Putamen (tissue), 1 donor: ENCODE data around the gene FAM171A2.
"Not testable (repeated sequence)": the region's sequence is repeated elsewhere in the genome, so short reads cannot be mapped to it uniquely, and the experiment has no call there.

Source experiments
- DNase-seq: peaks from one replicate; pipeline ENCODE4 v3.0.0-alpha.2; 2016; ENCODE audit warnings: low spot score

The FAM171A2 gene

DNA sequence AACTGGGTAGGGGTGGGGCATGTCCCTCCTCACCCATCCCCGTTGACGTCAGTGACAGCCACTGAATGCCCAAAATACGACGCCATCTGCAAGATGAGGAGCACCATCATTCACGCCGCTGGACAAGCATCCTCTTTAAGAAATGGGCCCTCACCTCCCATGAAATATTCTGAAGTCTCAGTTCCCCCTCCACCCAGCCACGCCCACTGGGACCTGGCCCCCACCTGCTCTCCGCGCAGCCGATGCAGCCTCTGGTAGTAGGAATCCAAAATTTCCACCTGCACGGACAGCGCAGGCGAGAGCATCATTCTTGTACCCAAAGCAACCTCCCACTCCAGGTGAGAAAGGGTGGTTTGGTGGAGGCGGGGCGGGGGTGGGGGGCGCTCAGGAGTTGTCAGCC is 20.2 kb upstream of the FAM171A2 start:
- DNase-seq: no peak

DNA sequence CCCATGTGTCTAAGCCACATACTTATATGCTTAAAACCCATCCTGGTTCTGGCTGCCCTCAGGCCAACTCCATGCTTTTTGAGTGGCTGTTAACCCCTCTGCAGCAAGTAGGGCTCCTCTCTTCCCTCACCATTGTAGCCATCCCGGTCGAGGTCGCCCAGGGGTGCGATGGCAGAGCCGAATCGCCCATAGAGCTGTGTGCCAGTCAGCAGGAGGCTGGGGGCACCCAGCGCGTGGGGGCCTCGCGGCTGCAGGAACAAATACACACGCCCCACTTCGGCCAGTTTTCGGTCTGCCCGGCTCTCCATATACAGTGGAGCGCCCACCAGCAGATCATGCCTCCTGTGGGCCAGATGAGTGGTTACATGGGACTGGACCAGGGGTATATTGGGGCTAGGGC is 19.7 kb upstream of the FAM171A2 start:
- no peak for DNase-seq

DNA sequence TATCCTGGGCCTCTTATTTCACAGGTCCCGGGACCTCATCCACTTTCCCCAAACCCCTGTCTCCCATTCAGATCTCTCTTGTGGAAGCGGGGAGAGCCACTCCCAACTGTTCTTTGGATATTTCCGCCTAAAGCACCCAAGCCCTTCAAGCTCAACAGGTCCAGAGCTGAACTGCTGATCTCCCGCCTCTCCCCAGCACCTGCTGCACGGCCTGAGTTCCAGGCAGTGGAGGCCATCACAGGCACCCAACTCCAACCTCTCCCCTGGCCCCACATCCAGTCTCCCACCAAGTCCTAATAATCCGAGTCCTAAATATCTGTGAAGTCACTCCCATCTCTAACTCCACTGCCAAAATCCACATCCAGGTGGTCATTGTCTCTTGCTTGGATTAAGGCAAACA is 19.3 kb upstream of the FAM171A2 start:
- DNase-seq: no peak

DNA sequence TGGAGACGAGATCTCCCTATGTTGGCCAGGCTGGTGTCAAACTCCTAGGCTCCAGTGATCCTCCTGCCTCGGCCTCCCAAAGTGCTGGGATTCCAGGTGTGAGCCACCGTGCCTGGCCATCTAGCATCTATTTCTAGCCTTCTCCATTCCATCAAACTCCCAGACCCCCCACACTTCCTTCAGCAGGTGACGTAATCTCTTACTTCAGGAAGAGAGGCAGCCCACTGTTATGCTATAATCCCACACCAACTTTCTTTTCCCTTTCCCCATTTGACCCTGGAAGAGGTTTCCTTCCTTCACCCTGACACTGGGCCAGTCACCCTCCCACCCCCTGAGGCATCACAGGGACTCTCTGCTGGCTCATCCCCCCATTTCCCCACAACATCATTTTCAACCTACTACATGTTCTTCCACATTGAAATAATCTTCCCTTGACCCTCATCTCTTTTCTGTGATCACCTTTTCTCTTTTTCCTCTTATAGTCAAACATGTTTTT is 18.2 kb upstream of the FAM171A2 start:
- no peak for DNase-seq

DNA sequence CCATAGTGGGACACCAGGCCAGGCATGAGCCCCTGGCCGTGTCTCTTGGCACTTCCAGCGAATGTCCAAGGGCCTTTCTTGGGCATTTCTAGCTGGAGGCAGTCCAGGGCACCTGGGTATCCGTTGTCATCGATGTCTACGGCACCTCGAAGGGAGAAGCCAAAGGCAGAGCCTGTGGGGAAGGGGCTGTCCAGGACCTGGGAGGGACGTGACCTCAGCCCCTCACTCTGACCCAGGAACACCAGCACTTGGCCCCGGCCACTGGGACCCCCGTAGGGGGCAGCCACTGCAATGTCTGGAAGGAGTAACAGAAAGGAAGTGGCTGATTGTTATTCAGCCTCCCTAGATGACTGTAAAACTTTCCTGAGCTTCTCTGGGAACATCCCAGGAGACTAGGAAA is 17.1 kb upstream of the FAM171A2 start:
- no peak for DNase-seq

DNA sequence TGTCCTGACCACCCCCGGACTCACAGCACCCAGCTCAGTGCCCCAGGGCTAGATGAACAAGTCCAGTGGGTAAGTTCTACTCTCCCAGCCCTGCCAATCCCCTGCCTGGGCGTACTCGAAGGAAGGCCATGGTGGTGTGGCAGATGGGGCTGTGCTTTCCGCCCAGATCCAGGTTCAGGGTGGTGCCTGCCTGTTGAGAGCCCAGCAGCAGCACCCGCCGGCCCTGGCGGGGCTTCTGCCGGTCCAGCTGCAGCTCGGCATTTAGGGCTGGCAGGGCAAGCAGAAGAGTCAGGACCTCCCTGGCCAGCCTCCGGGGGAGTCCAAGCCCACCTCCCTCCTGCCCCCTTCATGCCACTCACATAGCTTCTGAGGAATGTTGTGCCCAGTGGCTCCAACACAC is 16.2 kb upstream of the FAM171A2 start:
- DNase-seq: no peak

DNA sequence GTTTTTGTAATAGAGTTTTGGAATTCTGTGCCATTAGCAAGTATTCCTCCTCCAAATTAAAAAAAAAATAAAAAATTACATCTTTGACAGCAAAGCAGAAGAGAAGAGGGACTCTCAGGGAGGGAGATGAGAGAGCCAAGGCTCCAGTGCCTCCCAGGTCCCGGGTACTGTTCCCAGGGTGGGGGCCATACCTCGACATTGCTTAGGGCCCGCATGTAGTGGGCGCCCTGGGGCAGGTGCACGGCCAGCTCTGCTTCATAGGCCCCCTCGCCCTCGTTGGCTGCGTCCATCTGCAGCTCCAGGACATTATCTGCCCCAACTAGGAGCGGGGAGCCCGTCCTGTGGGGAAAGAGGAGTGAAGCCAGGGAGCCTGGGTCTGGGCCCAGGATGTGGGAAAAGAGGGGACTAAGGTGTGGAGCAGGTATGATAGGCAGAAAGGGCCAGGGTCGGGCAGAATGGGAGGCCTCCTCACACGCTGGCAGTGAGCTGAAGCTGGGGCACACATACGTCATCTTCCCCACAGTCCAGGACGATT is 14.6 kb upstream of the FAM171A2 start:
- no peak for DNase-seq

DNA sequence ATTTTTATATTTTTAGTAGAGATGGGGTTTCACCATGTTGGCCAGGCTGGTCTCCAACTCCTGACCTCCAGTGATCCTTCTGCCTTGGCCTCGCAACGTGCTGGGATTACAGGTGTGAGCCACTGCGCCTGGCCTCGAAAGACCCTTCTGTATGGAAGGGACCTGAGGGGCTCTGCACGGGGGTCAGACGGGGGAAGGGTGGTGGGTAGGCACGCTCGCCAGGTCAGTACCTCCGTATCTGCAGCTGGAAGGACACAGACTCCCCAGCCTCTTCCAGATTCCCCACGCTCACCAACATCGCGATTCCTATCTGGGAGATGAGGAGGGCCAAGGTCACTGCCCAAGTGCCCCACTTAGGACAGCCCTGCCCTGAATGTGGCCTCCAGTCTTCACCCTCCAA is 13.1 kb upstream of the FAM171A2 start:
- no peak for DNase-seq

DNA sequence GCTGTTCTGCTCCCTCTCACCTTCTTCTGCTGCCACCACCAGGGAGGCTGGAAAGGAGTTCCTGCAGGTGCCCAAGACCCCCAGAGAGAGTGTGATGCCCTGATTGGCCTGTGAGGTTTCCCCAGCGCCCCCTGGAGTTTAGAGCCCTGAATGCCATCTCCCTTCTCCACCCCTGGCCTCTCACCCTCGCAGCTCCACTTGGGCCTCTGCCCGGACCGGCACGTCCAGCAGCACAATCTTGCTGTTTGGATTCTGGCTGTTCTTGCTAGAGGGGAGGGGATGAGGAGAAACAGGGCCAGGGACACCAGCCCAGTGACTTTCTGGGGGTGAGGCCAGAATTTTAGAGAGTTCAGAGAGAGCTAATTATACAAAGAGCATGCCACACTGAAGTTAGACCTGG is 12.5 kb upstream of the FAM171A2 start:
- no peak for DNase-seq

DNA sequence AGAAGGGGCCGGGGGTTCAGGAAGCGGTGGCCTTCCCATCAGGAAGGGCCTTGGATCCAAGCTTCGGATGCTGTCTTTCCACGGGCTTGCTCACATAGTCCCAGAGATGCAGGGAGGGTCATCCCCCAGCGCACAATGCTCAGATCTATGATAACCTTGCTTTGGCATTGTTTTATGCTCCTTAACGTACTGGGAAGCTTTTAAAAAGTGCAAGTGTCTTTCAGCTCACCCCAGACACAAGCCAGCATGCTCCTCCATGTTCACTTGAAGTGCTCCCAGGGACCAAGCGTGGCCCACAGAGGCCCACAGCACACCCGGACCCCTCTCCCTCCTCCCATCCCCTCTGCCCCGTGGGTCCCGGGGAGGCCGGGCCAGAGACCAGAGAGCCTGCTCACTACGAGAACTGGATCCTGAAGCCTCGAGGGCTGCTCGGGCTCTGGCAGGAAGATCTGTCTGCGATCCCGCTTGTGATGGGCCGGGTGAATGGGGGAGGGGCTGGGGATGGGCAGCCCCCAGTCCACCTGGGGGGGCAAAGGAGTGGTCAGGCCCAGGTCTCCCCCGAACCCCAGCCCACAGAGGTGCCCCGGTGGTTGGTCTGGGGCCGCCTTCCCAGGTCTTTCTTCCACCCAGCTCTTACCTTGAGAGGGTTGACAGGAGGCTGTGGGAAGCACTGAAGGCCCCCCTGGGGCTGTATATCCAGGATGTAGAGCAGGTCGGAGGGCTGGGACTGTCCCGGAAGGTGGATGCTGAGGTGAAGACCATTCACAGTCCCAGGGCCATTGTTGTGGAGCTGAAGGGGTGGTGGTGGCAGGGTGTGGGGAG is 11.8 kb upstream of the FAM171A2 start:
- no peak for DNase-seq

DNA sequence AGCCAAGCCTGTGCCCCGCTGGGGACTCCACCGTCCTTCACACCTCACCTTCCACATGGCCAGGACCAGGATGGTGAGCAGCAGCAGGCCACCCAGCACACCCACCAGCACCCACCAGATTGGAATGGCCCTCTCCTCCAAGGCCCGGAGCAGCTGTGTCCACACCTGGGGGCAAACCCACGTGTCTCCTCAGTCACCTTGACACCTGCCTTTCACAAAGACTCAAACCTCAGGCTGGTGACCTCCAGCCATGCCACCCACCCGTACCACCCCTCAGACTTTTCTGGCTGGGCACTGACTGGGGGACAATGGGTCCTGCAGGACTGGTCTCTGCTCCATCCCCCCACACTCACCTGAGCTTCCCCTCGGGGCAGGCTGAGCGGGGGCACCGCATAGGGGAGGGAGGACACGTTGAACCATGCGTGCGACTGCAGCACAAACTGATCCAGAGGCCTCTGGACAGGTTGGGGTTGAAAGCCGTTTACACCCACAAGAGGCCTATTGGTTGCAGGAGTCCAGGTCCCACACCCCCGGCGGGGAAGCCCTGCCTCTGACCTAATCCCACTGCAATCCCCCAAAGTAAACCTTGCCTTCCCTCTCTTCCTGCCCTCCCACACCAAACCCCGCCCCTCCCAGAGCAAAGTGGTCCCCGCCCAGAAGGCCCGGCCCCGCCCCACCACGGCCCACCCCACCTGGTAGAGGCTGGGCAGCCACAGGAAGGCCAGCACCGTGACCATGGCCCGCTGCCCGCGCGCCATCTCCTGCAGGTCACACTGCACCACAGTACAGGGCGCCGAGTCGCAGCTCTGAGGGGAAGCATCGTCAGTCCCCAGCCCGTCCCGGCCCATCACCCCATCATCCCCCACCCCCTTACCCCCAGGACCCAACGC is 10.9 kb upstream of the FAM171A2 start:
- DNase-seq: no peak

DNA sequence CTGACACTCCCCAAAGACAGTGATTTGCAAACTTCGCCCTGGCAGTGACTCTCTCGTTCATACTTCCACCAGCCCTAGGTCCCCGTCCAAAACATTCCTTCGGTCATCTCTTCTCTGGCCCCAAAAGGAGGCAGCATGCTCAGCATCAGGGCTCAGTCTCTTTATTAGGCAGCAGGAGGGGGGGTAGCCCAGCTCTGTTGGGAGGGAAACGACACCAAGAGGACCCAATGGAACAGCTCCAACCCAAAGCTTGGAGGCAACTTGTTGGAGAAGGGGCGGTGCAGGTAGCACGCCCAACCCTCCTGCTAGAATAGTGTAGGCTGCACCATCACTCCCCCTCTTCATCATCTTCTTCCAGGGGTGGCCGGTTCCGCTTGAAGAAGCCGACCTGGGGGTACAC is 8.4 kb upstream of the FAM171A2 start:
- no peak for DNase-seq

DNA sequence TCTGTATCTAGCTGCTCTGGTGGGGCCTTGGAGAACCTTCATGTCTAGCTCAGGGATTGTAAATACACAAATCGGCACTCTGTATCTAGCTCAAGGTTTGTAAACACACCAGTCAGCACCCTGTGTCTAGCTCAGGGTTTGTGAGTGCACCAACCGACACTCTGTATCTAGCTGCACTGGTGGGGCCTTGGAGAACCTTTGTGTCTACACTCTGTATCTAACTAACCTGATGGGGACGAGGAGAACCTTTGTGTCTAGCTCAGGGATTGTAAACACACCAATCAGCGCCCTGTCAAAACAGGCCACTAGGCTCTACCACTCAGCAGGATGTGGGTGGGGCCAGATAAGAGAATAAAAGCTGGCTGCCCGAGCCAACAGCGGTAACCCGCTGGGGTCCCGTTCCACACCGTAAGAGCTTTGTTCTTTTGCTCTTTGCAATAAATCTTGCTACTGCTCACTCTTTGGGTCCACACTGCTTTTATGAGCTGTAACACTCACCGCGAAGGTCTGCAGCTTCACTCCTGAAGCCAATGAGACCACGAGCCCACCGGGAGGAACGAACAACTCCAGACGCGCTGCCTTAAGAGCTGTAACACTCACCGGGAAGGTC is 5.9 kb upstream of the FAM171A2 start:
- not testable (repeated sequence) for DNase-seq

DNA sequence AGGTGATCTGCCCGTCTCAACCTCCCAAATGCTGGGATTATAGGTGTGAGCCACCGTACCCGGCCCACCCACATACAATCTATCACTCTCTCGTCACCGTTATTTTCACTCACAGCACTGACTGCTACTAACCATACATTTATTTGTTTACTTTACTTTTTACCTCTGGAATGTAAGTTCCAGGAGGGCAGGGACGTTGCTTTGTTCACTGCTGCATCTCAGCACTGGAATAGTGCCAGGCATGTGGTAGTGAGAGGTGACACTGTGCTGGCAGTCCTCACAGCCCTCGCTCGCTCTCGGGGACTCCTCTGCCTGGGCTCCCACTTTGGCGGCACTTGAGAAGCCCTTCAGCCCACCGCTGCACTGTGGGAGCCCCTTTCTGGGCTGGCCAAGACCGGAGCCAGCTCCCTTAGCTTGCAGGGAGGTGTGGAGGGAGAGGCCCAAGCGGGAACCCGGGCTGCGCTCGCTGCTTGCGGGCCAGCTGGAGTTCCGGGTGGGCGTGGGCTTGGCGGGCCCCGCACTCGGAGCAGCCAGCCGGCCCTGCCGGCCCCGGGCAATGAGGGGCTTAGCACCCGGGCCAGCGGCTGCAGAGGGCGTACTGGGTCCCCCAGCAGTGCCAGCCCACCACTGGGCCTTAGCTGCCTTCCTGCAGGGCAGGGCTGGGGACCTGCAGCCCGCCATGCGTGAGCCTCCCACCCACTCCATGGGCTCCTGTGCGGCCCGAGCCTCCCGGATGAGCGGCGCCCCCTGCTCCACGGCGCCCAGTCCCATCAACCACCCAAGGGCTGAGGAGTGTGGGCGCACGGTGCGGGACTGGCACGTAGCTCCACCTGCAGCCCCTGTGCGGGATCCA is 5.0 kb upstream of the FAM171A2 start:
- DNase-seq: not testable (repeated sequence)

DNA sequence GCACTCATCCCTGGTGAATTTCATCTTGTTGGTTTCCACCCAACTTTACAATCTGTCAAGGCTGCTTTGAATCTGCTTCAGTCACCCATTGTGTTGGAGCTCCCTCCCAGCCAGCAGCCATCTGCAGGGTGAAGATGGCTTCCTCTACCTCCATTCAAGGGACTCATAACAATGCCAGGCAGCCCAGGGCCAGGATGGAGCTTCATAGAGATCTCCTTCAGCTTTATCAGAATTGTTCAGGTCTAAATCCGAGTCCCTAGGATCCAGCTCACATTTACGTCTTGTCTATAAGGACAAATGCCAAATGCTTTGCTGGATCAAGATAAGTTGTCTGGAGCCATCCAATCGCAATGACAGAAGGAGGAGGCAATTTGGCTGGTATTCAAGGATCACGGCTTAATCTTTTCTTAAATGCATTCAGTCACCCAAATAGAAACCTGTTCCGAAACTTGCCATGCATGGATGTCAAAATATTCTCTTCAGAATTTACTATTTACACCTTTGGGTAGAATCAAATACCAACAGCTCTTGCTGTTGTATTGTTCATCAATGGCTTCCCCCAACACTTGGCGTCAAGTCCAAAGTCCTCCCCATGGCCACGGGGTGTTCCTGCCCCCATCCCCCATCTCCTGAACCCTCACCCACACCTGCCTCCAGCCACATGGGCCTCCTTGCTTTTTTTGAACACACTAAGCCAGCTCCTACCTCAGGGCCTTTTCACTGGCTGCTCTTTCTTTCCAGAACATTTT is 3.8 kb upstream of the FAM171A2 start:
- DNase-seq: no peak

DNA sequence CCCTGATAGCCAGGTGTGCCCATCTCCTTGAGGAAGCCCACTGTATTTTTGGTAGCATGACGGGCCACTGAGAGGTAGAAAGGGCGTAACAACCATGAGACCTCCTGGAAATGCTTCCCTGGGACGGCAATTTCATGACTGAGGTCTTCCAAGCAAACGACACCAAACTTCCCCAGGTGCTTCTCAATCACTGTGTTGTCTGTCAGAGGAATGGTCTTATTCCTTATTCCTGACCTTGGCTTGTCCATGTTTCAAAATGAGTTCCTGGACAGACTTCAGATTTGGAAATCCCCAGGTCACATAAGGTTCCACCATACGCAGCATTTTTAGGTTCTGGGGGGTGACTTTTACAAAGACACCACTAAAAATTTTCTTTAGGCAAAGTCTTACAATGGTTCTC is 1.4 kb upstream of the FAM171A2 start:
- not testable (repeated sequence) for DNase-seq

DNA sequence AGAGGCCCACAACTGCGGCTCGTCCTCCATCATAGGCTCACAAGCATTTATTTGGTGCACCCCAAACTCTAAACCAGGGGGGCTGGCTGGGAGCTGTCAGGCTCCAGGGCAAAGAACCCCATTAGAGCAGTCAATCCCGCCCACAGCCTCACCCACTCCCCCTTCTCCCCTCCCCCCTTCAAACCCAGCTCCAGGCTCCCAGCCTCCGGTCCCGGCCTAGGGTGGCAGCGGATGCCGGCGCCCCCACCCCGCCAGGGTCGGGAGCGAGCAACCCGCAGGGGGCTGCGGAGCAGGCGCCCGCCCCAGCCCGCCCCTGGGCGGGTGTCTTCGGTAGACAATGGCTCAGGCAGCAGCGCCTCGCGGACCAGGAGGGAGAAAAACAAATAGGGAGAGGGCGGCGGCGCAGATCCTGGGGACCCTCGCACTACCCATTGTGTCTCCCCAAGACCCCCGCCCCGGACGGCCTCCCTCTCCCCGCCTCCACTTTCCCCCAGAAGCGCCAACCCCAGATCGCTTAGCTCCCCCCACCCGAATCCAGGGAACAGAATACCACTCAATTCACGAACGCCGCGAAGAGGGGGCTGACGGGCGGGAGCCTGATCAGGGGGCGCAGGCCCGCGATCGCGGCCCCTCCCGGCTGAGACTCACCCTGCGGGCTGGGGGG is 572 bp downstream of the FAM171A2 start:
- no peak for DNase-seq

DNA sequence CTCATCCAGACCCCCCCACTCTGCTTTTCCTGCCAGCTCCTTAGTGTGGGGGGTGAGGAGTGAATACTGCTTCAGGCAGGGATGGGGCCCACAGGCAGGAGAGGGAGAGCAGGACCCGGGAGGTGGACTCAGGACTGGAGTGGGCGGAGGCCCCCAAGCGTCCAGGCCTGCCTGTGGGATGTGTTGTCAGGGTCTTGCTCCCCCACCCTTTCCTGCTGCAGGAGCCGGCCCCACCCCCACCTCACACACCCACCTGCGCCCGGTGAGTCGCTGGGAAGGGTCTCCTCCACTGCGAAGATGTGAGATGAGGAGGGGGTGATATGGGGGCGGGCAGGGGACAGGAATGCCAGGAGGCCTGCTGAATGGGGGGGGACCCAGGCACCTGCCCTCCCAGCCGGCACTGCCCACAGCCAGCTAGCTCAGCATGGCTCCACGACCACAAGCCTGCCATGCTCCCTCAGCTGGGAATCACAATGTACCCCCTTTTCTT is 1.1 kb downstream of the FAM171A2 start:
- DNase-seq: no peak

DNA sequence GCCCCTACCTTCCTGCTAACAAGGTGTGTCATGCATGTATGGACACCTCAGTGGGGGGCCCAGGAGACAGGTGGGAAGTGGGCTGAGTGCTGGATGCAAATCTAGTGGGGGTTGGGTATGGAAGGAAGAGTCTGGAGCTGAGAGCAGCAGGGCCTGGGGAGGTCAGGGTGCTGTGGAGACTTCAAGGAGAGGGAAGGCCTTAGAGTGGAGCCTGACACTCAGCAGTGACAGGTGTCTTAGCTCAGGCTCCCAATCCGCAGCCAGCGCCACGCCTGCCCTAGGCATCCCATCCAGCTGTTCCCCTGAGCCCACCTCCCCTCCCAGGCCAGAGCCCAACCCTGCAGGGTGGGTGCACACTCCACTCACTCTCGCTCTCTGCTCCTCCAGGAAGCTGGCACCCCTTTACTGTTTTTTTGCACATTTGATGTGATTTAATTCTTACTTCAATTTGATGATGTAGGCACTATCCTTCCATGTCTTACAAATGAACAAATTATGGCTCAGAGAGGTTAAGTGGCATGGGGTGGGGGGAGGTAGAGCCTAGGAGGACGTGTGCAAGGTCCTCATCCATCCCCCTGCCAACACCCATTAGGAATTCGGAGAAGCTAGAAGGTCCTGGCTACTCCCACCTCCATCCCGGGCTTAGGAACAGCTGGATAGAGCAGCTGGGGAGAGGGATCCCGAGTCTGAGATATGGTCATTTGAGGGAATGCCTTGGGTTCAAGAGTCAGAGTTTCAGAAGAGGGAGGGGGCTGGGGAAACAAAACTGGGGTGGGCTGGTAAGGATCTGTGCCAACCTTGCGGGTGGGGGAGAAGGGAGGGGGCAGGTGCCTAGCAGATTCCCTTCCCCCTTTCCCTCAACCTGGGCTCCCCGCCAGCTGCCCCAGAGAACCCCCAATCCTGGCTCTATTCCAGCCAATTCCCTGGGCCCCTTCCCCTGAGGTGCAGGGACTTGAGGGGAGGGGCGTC is 2.1 kb downstream of the FAM171A2 start:
- no peak for DNase-seq
